Muscle of back (tissue), 13 donors: Measurements from ENCODE around the gene ZNF385C. TPM values are rescaled to one million over a fixed set of nuclear protein-coding genes. Genes with fewer than 3 reads are reported as not detected.
A peak's percentile ranks its signal among the peaks of the same experiment; 100 is the strongest.
"Not testable (repeated sequence)": the region's sequence is repeated elsewhere in the genome, so short reads cannot be mapped to it uniquely, and the experiment has no call there.

Experiments
- DNase-seq, 3 donors: peaks; one replicate each; pipeline versions ENCODE4 v3.0.0 to v3.0.0-alpha.2; 2013
- long read RNA-seq, 9 donors: transcript quantifications; one replicate each; lab custom pipeline, GENCODE V29; 2026
- polyA plus RNA-seq, 10 donors: library from polyadenylated mRNA; unstranded; fragments of 120-200 nt; gene quantifications; one replicate each; pipeline ENCODE4 v1.2.1, GENCODE V29; 2013; ENCODE audit not compliant: insufficient read length in 10 of 10

ZNF385C gene
- polyA plus RNA-seq, result 10 to 100 TPM in 2 of 10 donors, 1 to 10 TPM in 8; 4.3 to 16.1 (median 7.8) TPM
- long read RNA-seq, donor 1, result 0 reads
- long read RNA-seq, donor 2, result 0 reads
- long read RNA-seq, donor 3, result 0 reads
- long read RNA-seq, donor 4, result 0 reads
- long read RNA-seq, donor 5, result 0 reads
- long read RNA-seq, donor 6, result 0 reads
- long read RNA-seq, donor 7, result 0 reads
- long read RNA-seq, donor 8, result 0 reads
- long read RNA-seq, donor 9, result 0 reads

- no peak for DNase-seq
Observed at GRCh38 chr17:42097691-42098631, at the start of gene ZNF385C. Gene ZNF385C, minus strand, starts transcription at chr17:42098473. Its CDS starts 35,417 bp downstream, at chr17:42063056.

GRCh38 chr17:42146911-42147607, 48.8 kb upstream of the ZNF385C start:
- DNase-seq, result no peak

GRCh38 chr17:42143138-42143537, 44.9 kb upstream of the ZNF385C start:
- not testable (repeated sequence) for DNase-seq

- peak in 2 of 3 donors; percentile 24 to 70 for DNase-seq
Observed at GRCh38 chr17:42142371-42142896, 44.2 kb upstream of the ZNF385C start.

GRCh38 chr17:42141382-42141781, 43.1 kb upstream of the ZNF385C start:
- no peak for DNase-seq

- not testable (repeated sequence) for DNase-seq
Observed at GRCh38 chr17:42140690-42141089, 42.4 kb upstream of the ZNF385C start.

GRCh38 chr17:42138749-42139492, 40.6 kb upstream of the ZNF385C start:
- DNase-seq, result peak in 1 of 3 donors; percentile 41

- no peak for DNase-seq
Observed at GRCh38 chr17:42136654-42137051, 38.4 kb upstream of the ZNF385C start.

GRCh38 chr17:42135664-42136653, 37.7 kb upstream of the ZNF385C start:
- DNase-seq, result peak in 2 of 3 donors; percentile 25 to 41

- DNase-seq, result no peak
Observed at GRCh38 chr17:42135151-42135550, 36.9 kb upstream of the ZNF385C start.

- no peak for DNase-seq
Observed at GRCh38 chr17:42133461-42134041, 35.3 kb upstream of the ZNF385C start.

- peak in 1 of 3 donors; percentile 35 for DNase-seq
Observed at GRCh38 chr17:42132941-42133340, 34.7 kb upstream of the ZNF385C start.

- no peak for DNase-seq
Observed at GRCh38 chr17:42131981-42132432, 33.7 kb upstream of the ZNF385C start.

- DNase-seq, result no peak
Observed at GRCh38 chr17:42131232-42131631, 33.0 kb upstream of the ZNF385C start.

GRCh38 chr17:42130310-42130936, 32.1 kb upstream of the ZNF385C start:
- DNase-seq, result no peak

GRCh38 chr17:42129109-42129837, 31.0 kb upstream of the ZNF385C start:
- no peak for DNase-seq

- DNase-seq, result no peak
Observed at GRCh38 chr17:42127414-42127813, 29.1 kb upstream of the ZNF385C start.

- no peak for DNase-seq
Observed at GRCh38 chr17:42126836-42127235, 28.6 kb upstream of the ZNF385C start.
